IPS-18a (cell line): ENCODE data around the gene MUC3A.
"Not testable (repeated sequence)": the region's sequence is repeated elsewhere in the genome, so short reads cannot be mapped to it uniquely, and the experiment has no call there.

Experiments
- H3K27ac ChIP-seq: one replicate; pipeline ENCODE4 v1.5.1; 2013; ENCODE audit warnings: low read length
- H3K27me3 ChIP-seq: one replicate; pipeline ENCODE4 v1.6.1; 2013; ENCODE audit warnings: mild to moderate bottlenecking, low read length; ENCODE audit not compliant: control insufficient read depth, insufficient read depth
- H3K36me3 ChIP-seq: one replicate; pipeline ENCODE4 v1.6.1; 2013; ENCODE audit warnings: low read depth, low read length; ENCODE audit not compliant: control insufficient read depth
- H3K4me1 ChIP-seq: one replicate; pipeline ENCODE4 v1.6.1; 2013; ENCODE audit warnings: low read depth, low read length; ENCODE audit not compliant: control insufficient read depth
- H3K4me3 ChIP-seq: one replicate; pipeline ENCODE4 v1.5.1; 2013; ENCODE audit warnings: low read length
- H3K9ac ChIP-seq: one replicate; pipeline ENCODE4 v1.6.1; 2013; ENCODE audit warnings: mild to moderate bottlenecking, low read length, moderate library complexity
- H3K9me3 ChIP-seq: one replicate; pipeline ENCODE4 v1.6.1; 2013; ENCODE audit warnings: low read depth, low read length; ENCODE audit not compliant: control insufficient read depth

Gene MUC3A

GRCh38 chr7:100921039-100921438, 28.3 kb upstream of the MUC3A start:
- Histone ChIP-seq H3K36me3 (no peaks in the 10 kb centered on the region), H3K27ac (no peak overlapping the region), H3K27me3 (no peaks in the 10 kb centered on the region), H3K9me3 (no peaks in the 10 kb centered on the region), H3K9ac (no peak overlapping the region), H3K4me3 (no peak overlapping the region), H3K4me1 (peaks cover 3% of the 10 kb centered on the region)

- H3K9me3 ChIP-seq, H3K27me3 ChIP-seq, H3K9ac ChIP-seq, H3K36me3 ChIP-seq, H3K4me3 ChIP-seq, H3K27ac ChIP-seq, H3K4me1 ChIP-seq: not testable (repeated sequence)
Observed at GRCh38 chr7:100923616-100924015, 25.7 kb upstream of the MUC3A start.

- Histone ChIP-seq H3K9me3 (no peaks in the 10 kb centered on the region), H3K4me1 (peaks cover 13% of the 10 kb centered on the region), H3K36me3 (no peaks in the 10 kb centered on the region), H3K27ac (peak overlapping the region; percentile 65), H3K9ac (peak overlapping the region; percentile 27), H3K4me3 (peak overlapping the region; percentile 42), H3K27me3 (no peaks in the 10 kb centered on the region)
Observed at GRCh38 chr7:100929808-100930174, 19.5 kb upstream of the MUC3A start.

GRCh38 chr7:100933734-100934133, 15.6 kb upstream of the MUC3A start:
- Histone ChIP-seq H3K9ac (no peak overlapping the region), H3K27ac (no peak overlapping the region), H3K4me3 (no peak overlapping the region), H3K27me3 (no peaks in the 10 kb centered on the region), H3K4me1 (peaks cover 10% of the 10 kb centered on the region), H3K36me3 (no peaks in the 10 kb centered on the region), H3K9me3 (no peaks in the 10 kb centered on the region)

- H3K27ac ChIP-seq, H3K27me3 ChIP-seq, H3K4me1 ChIP-seq, H3K9me3 ChIP-seq, H3K4me3 ChIP-seq, H3K36me3 ChIP-seq, H3K9ac ChIP-seq: not testable (repeated sequence)
Observed at GRCh38 chr7:100935381-100935780, 14.0 kb upstream of the MUC3A start.

DNA sequence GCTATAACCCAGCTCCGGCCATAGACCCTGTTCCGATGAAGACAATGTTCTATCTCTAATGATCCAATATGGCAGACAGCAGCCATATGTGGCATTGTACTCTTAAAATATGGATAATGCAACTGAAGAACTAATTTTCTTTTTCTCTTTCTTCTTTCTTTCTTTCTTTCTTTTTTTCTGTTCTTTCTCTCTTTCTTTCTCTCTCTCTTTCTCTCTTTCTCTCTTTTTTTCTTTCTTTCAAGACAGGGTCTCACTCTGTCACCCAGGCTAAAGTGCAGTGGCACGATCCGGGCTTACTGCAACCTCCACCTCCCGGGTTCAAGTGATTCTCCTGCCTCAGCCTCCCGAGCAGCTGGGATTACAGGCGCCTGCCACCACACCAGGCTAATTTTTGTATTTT, 13.2 kb upstream of the MUC3A start:
- H3K4me1 ChIP-seq, H3K9me3 ChIP-seq, H3K9ac ChIP-seq, H3K27ac ChIP-seq, H3K36me3 ChIP-seq, H3K4me3 ChIP-seq, H3K27me3 ChIP-seq: not testable (repeated sequence)

DNA sequence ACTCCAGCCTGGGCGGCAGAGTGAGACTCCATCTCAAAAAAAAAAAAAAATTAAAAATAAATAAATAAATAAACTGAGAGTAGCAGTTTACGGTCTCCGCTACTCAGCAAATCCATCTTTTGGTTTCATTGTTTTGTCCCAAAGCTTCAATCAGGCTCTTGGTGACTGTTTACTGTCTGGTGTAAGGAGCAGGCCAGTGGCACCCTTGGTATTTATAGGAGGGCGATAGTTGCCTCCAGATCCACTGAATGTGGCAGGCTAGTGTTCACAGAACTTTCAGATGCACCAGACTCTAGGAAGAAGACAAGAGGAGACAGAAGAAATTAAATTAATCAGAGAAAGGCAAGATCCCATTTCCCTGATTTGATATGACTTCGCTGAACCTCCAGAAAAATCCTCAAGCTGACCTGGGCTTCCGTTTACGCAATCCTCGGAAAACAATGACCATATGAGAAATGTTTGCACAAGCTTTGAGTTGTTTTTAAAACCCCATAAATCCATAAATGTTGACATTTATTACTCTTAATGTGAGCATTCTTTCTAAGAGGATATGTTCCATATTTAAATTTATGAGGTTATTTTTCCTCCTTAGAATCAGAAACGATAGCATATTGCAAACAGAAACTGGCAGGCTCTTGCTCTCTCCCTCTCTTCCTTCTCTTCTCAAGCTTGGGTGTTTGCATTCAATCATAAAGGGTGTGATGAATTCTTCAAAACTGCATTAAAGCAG, 7.1 kb upstream of the MUC3A start:
- peaks cover 7% of the 10 kb centered on the region for H3K4me1 ChIP-seq
- H3K4me3 ChIP-seq: no peak overlapping the region
- H3K9ac ChIP-seq: no peak overlapping the region
- H3K27me3 ChIP-seq: no peaks in the 10 kb centered on the region
- H3K36me3 ChIP-seq: no peaks in the 10 kb centered on the region
- no peak overlapping the region for H3K27ac ChIP-seq
- H3K9me3 ChIP-seq: no peaks in the 10 kb centered on the region

DNA sequence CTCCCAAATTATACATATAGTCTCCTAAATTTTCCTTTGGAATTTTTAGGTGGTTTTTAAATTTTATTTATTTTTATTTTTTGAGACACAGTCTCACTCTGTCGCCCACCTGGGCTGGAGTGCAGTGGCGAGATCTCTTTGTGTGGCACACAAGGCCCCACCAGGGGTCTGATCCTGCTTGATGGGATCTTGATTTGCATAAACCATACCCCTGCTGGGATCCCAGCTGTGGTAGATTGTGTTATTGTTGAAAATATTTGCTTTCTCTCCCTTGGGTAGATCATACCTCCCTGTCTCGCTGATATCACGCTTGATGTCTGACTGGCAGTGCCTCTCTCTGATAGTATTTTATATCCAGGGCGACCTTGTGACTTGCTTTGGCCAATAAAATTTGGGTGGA, 5.6 kb upstream of the MUC3A start:
- Histone ChIP-seq H3K4me1 (peaks cover 7% of the 10 kb centered on the region), H3K27ac (no peak overlapping the region), H3K4me3 (peak overlapping the region; percentile 11), H3K9ac (no peak overlapping the region), H3K36me3 (no peaks in the 10 kb centered on the region), H3K9me3 (no peaks in the 10 kb centered on the region), H3K27me3 (no peaks in the 10 kb centered on the region)

DNA sequence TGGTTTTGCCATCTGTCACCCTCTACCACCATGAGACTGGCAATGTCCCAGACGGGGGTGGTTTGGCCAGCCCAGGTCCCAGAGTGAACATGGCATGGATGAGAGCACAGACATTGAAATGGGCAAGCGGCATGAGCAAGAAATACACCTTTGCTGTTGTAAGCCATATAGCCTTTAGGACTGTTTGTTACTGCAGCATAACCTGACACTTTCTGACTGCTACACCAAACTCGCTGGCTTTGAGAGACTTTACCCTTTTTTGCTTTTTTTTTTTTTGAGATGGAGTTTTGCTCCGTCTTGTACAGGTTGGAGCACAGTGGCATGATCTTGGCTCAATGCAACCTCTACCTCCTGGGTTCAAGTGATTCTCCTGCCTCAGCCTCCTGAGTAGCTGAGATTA, 5.2 kb upstream of the MUC3A start:
- no peak overlapping the region for H3K27ac ChIP-seq
- no peaks in the 10 kb centered on the region for H3K36me3 ChIP-seq
- peaks cover 9% of the 10 kb centered on the region for H3K4me1 ChIP-seq
- no peaks in the 10 kb centered on the region for H3K27me3 ChIP-seq
- no peak overlapping the region for H3K9ac ChIP-seq
- H3K4me3 ChIP-seq: peak overlapping the region; percentile 11
- no peaks in the 10 kb centered on the region for H3K9me3 ChIP-seq

GRCh38 chr7:100946111-100946510, 3.2 kb upstream of the MUC3A start:
- peaks cover 26% of the 10 kb centered on the region for H3K4me1 ChIP-seq
- H3K9ac ChIP-seq: no peak overlapping the region
- H3K9me3 ChIP-seq: no peaks in the 10 kb centered on the region
- H3K27me3 ChIP-seq: no peaks in the 10 kb centered on the region
- H3K36me3 ChIP-seq: no peaks in the 10 kb centered on the region
- H3K4me3 ChIP-seq: no peak overlapping the region
- H3K27ac ChIP-seq: no peak overlapping the region

- Histone ChIP-seq H3K27me3 (no peaks in the 10 kb centered on the region), H3K36me3 (no peaks in the 10 kb centered on the region), H3K9me3 (no peaks in the 10 kb centered on the region), H3K27ac (no peak overlapping the region), H3K4me3 (no peak overlapping the region), H3K4me1 (peaks cover 26% of the 10 kb centered on the region), H3K9ac (no peak overlapping the region)
Observed at GRCh38 chr7:100946766-100947365, 2.5 kb upstream of the MUC3A start.

DNA sequence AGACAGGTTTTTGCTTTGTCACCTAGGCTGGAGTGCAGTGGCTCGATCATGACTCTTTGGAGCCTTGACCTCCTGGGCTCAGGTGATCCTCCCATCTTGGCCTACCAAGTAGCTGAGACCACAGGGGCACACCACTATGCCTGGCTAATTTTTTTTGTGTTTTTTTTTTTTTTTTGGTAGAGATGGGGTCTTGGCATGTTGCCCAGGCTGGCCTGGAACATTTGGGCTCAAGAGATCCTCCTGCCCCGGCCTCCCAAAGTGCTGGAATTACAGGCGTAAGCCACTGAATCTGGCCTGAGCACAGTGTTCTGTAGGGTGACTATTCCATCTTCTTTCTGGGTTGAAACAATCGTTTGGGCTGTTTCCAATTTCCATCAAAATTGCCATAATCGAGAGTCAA, 1.5 kb upstream of the MUC3A start:
- Histone ChIP-seq H3K27ac (no peak overlapping the region), H3K9me3 (no peaks in the 10 kb centered on the region), H3K4me1 (peaks cover 26% of the 10 kb centered on the region), H3K36me3 (no peaks in the 10 kb centered on the region), H3K27me3 (no peaks in the 10 kb centered on the region), H3K9ac (no peak overlapping the region), H3K4me3 (no peak overlapping the region)
